SK-N-SH treated with all-trans-retinoic acid at 6 μM for 48 hours (cell line): ENCODE results near the gene UGP2.

Source experiments
- ARNTL ChIP-seq: fragments of 450-650 bp; formaldehyde crosslinking; IDR thresholded peaks from 2 replicates; pipeline ENCODE4 v1.5.0; 2020; ENCODE audit warnings: low read depth, mild to moderate bottlenecking, moderate library complexity, borderline replicate concordance
- GLIS3 ChIP-seq: fragments of 250-450 bp; sonication (Bioruptor Pico); IDR thresholded peaks from 2 replicates; pipeline ENCODE4 v1.5.0; 2020; ENCODE audit warnings: mild to moderate bottlenecking, moderate library complexity
- PPARA ChIP-seq: fragments of 250-450 bp; sonication (Bioruptor Pico); IDR thresholded peaks from 2 replicates; pipeline ENCODE4 v1.5.0; 2020; ENCODE audit warnings: mild to moderate bottlenecking, borderline replicate concordance
- RARB ChIP-seq: fragments of 250-450 bp; sonication (Bioruptor Pico); IDR thresholded peaks from 2 replicates; pipeline ENCODE4 v1.8.0; 2021; ENCODE audit warnings: mild to moderate bottlenecking, moderate library complexity
- SNAI2 ChIP-seq: fragments of 250-450 bp; sonication (Bioruptor Pico); IDR thresholded peaks from 2 replicates; pipeline ENCODE4 v1.5.0; 2020; ENCODE audit warnings: mild to moderate bottlenecking, moderate library complexity
- TCF4 ChIP-seq: fragments of 250-450 bp; sonication (Bioruptor Pico); IDR thresholded peaks from 2 replicates; pipeline ENCODE4 v1.8.0; 2021; ENCODE audit warnings: mild to moderate bottlenecking, moderate library complexity, borderline replicate concordance
- ZFP3 ChIP-seq: fragments of 250-450 bp; sonication (Bioruptor Pico); IDR thresholded peaks from 2 replicates; pipeline ENCODE4 v1.5.0; 2020; ENCODE audit warnings: mild to moderate bottlenecking, moderate library complexity
- ZNF565 ChIP-seq: fragments of 450-650 bp; formaldehyde crosslinking; conservative IDR thresholded peaks from 2 replicates; pipeline ENCODE4 v1.5.0; 2020; ENCODE audit warnings: low read depth, mild to moderate bottlenecking, moderate library complexity
- ZNF70 ChIP-seq: fragments of 450-650 bp; formaldehyde crosslinking; IDR thresholded peaks from 2 replicates; pipeline ENCODE4 v1.5.0; 2020; ENCODE audit warnings: mild to moderate bottlenecking, moderate library complexity
- TF ChIP-seq, protein P1 (sequence below): fragments of 250-450 bp; sonication (Bioruptor Pico); IDR thresholded peaks from 2 replicates; pipeline ENCODE4 v1.5.1; 2021; ENCODE audit warnings: mild to moderate bottlenecking, moderate library complexity
- TF ChIP-seq, protein P2 (sequence below): fragments of 250-450 bp; sonication (Bioruptor Pico); IDR thresholded peaks from 2 replicates; pipeline ENCODE4 v1.8.0; 2020; ENCODE audit warnings: mild to moderate bottlenecking, moderate library complexity, borderline replicate concordance

DNA sequence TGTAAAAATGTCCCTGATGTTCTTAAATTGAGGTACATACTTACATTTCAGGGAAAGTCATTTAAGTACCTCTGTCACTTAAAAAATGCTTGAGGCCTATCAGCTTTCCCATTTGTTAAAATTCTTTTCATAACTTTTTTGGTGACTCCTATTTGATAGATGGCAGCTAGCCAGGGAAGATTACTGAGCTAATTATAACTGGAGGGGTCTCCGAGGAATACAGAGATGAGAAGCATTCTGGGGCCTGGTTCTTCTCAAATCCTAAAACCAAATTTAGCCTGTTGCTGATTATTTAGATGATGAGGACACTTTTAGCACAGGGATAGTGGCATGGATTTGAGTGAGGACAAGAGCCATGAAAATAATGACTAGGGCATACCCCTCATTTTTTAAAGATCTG is 4.8 kb downstream of the UGP2 start:
- TF ChIP-seq, protein P1, sequence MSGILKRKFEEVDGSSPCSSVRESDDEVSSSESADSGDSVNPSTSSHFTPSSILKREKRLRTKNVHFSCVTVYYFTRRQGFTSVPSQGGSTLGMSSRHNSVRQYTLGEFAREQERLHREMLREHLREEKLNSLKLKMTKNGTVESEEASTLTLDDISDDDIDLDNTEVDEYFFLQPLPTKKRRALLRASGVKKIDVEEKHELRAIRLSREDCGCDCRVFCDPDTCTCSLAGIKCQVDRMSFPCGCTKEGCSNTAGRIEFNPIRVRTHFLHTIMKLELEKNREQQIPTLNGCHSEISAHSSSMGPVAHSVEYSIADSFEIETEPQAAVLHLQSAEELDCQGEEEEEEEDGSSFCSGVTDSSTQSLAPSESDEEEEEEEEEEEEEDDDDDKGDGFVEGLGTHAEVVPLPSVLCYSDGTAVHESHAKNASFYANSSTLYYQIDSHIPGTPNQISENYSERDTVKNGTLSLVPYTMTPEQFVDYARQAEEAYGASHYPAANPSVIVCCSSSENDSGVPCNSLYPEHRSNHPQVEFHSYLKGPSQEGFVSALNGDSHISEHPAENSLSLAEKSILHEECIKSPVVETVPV (CRISPR knock-in tag) = no peak
- TF ChIP-seq ZNF70 (CRISPR knock-in tag) = no peak
- no peak for TF ChIP-seq RARB (CRISPR knock-in tag)
- TF ChIP-seq ARNTL = no peak
- 0 out of 2 replicates have a peak, but pooled peaks have one; percentile 59 for TF ChIP-seq TCF4 (CRISPR knock-in tag)
- TF ChIP-seq PPARA (CRISPR knock-in tag) = no peak
- TF ChIP-seq ZFP3 (CRISPR knock-in tag) = no peak
- TF ChIP-seq ZNF565 (CRISPR knock-in tag) = no peak
- no peak for TF ChIP-seq SNAI2 (CRISPR knock-in tag)
- TF ChIP-seq, protein P2, sequence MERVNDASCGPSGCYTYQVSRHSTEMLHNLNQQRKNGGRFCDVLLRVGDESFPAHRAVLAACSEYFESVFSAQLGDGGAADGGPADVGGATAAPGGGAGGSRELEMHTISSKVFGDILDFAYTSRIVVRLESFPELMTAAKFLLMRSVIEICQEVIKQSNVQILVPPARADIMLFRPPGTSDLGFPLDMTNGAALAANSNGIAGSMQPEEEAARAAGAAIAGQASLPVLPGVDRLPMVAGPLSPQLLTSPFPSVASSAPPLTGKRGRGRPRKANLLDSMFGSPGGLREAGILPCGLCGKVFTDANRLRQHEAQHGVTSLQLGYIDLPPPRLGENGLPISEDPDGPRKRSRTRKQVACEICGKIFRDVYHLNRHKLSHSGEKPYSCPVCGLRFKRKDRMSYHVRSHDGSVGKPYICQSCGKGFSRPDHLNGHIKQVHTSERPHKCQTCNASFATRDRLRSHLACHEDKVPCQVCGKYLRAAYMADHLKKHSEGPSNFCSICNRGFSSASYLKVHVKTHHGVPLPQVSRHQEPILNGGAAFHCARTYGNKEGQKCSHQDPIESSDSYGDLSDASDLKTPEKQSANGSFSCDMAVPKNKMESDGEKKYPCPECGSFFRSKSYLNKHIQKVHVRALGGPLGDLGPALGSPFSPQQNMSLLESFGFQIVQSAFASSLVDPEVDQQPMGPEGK = no peak
- no peak for TF ChIP-seq GLIS3
